Loucy (cell line): ENCODE data around the gene ARFIP1.

Experiments
- H2AFZ ChIP-seq: fragments of 200-600 bp; sonication (generic); 2 replicates; pipeline ENCODE4 v1.6.0; 2016; ENCODE audit warnings: antibody characterized with exemption, mild to moderate bottlenecking, low read length, moderate library complexity
- H3F3A ChIP-seq: fragments of 200-600 bp; 2 replicates; pipeline ENCODE4 v1.6.0; 2016; ENCODE audit warnings: antibody characterized with exemption, low read depth, mild to moderate bottlenecking
- H3K27me3 ChIP-seq: fragments of 200-600 bp; sonication (generic); 2 replicates; pipeline ENCODE4 v1.6.1; 2014; ENCODE audit warnings: low read length, mild to moderate bottlenecking; ENCODE audit not compliant: insufficient read depth, poor library complexity, severe bottlenecking
- H3K36me3 ChIP-seq: fragments of 200-600 bp; sonication (generic); 2 replicates; pipeline ENCODE4 v1.6.1; 2016; ENCODE audit warnings: low read length; ENCODE audit not compliant: insufficient read depth
- H3K4me1 ChIP-seq: fragments of 200-600 bp; sonication (generic); 2 replicates; pipeline ENCODE4 v1.5.1; 2014; ENCODE audit warnings: low read length, mild to moderate bottlenecking; ENCODE audit not compliant: insufficient read depth, poor library complexity, severe bottlenecking
- H3K4me2 ChIP-seq: fragments of 200-600 bp; sonication (generic); 2 replicates; pipeline ENCODE4 v1.6.0; 2014; ENCODE audit warnings: antibody characterized with exemption, low read length, low read depth, mild to moderate bottlenecking; ENCODE audit not compliant: poor library complexity, severe bottlenecking
- H3K4me3 ChIP-seq: fragments of 200-600 bp; sonication (generic); 2 replicates; pipeline ENCODE4 v1.5.1; 2014; ENCODE audit warnings: low read length, mild to moderate bottlenecking, mixed read lengths; ENCODE audit not compliant: poor library complexity, severe bottlenecking
- H3K79me2 ChIP-seq: fragments of 200-600 bp; sonication (generic); 2 replicates; pipeline ENCODE4 v1.6.1; 2014; ENCODE audit warnings: low read length; ENCODE audit not compliant: insufficient read depth
- H3K9ac ChIP-seq: fragments of 200-600 bp; sonication (generic); 2 replicates; pipeline ENCODE4 v1.6.0; 2014; ENCODE audit warnings: mild to moderate bottlenecking, low read depth, low read length, moderate library complexity; ENCODE audit not compliant: poor library complexity, severe bottlenecking
- H3K9me2 ChIP-seq: fragments of 200-600 bp; sonication (generic); replicated peaks from 2 replicates; pipeline ENCODE4 v1.6.1; 2016; ENCODE audit warnings: low read depth, low read length, mixed read lengths
- H3K9me3 ChIP-seq: fragments of 200-600 bp; sonication (generic); 2 replicates; pipeline ENCODE4 v1.6.1; 2014; ENCODE audit warnings: mild to moderate bottlenecking, antibody characterized with exemption, low read length, low read depth; ENCODE audit not compliant: insufficient read depth
- H4K20me1 ChIP-seq: fragments of 200-600 bp; sonication (generic); 2 replicates; pipeline ENCODE4 v1.6.0; 2014; ENCODE audit warnings: antibody characterized with exemption, low read length, mild to moderate bottlenecking; ENCODE audit not compliant: insufficient read depth, poor library complexity, severe bottlenecking
- EZH2phosphoT487 ChIP-seq: fragments of 200-600 bp; IDR thresholded peaks from 2 replicates; pipeline ENCODE4 v1.6.1; 2018; ENCODE audit warnings: antibody characterized with exemption, mild to moderate bottlenecking, moderate library complexity, borderline replicate concordance
- TF ChIP-seq, protein P1 (sequence below): fragments of 200-600 bp; sonication (generic); conservative IDR thresholded peaks from 2 replicates; pipeline ENCODE4 v1.5.1; 2014; ENCODE audit warnings: mild to moderate bottlenecking, antibody characterized with exemption, low read length

The ARFIP1 gene

GRCh38 chr4:152956650-152957436, 177.1 kb downstream of the ARFIP1 start:
- H3K79me2 ChIP-seq, result no peaks in the 10 kb centered on the region
- H3K4me1 ChIP-seq, result peaks cover 6% of the 10 kb centered on the region
- no peaks in the 10 kb centered on the region for H3K9me3 ChIP-seq
- H2AFZ ChIP-seq, result no peak overlapping the region
- H3F3A ChIP-seq, result no peaks in the 10 kb centered on the region
- no peaks in the 10 kb centered on the region for H4K20me1 ChIP-seq
- TF ChIP-seq, protein P1, sequence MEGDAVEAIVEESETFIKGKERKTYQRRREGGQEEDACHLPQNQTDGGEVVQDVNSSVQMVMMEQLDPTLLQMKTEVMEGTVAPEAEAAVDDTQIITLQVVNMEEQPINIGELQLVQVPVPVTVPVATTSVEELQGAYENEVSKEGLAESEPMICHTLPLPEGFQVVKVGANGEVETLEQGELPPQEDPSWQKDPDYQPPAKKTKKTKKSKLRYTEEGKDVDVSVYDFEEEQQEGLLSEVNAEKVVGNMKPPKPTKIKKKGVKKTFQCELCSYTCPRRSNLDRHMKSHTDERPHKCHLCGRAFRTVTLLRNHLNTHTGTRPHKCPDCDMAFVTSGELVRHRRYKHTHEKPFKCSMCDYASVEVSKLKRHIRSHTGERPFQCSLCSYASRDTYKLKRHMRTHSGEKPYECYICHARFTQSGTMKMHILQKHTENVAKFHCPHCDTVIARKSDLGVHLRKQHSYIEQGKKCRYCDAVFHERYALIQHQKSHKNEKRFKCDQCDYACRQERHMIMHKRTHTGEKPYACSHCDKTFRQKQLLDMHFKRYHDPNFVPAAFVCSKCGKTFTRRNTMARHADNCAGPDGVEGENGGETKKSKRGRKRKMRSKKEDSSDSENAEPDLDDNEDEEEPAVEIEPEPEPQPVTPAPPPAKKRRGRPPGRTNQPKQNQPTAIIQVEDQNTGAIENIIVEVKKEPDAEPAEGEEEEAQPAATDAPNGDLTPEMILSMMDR, result no peak
- no peaks in the 10 kb centered on the region for H3K9me2 ChIP-seq
- no peak overlapping the region for H3K9ac ChIP-seq
- H3K4me2 ChIP-seq, result no peak overlapping the region
- H3K4me3 ChIP-seq, result no peak overlapping the region
- H3K36me3 ChIP-seq, result no peaks in the 10 kb centered on the region
- no peaks in the 10 kb centered on the region for H3K27me3 ChIP-seq

DNA sequence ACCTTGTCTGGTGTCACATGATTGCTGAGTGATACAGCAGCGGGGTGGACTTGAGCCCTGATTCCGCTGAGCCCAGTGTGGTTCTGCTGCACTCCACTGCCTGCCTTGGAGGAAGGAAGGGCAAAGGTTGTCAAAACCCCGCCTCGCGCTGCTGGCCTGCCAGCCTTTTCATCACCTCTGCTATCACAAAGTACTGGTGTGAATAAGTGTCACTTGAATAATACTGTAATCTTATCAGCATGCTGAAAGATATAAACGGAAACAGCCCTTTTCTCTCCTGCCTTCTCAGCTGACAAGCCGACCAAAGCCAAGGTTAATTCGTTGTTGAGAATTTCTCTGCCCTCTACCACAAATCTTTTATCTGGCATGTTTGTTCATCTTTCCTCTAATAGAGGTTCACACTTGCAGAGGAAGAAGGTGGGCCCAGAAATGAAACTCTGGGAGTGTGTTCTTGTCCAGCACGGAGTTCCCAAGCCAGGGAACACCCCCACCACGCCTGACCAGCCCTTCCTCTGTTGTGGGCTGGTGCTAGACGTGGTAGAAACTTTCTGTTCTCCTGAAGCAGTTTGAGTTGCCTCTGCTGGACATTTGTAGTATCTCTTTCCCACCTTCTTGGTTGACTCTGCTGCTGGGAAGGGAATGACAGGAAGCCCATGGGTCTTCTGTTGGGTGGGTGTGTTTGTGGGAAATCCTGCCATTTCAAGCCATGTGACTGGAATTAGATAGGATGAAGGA, 177.8 kb downstream of the ARFIP1 start:
- Histone ChIP-seq H3F3A (no peaks in the 10 kb centered on the region), H2AFZ (no peak overlapping the region), H3K9me3 (no peaks in the 10 kb centered on the region), H3K9ac (no peak overlapping the region), H3K4me1 (peaks cover 6% of the 10 kb centered on the region), H3K27me3 (no peaks in the 10 kb centered on the region), H3K4me2 (no peak overlapping the region), H3K36me3 (no peaks in the 10 kb centered on the region), H3K9me2 (no peaks in the 10 kb centered on the region), H3K4me3 (no peak overlapping the region), H4K20me1 (no peaks in the 10 kb centered on the region), H3K79me2 (no peaks in the 10 kb centered on the region)
- no peak for TF ChIP-seq EZH2phosphoT487
- TF ChIP-seq, protein P1, result 0 out of 2 replicates have a peak, but pooled peaks have one; percentile 15

GRCh38 chr4:152959080-152959479, 179.3 kb downstream of the ARFIP1 start:
- Histone ChIP-seq H3K9me2 (no peaks in the 10 kb centered on the region), H3K27me3 (no peaks in the 10 kb centered on the region), H3K4me3 (no peak overlapping the region), H3K9ac (no peak overlapping the region), H3K79me2 (no peaks in the 10 kb centered on the region), H3K4me1 (peaks cover 6% of the 10 kb centered on the region), H4K20me1 (no peaks in the 10 kb centered on the region), H3K9me3 (no peaks in the 10 kb centered on the region), H3K4me2 (no peak overlapping the region), H3K36me3 (no peaks in the 10 kb centered on the region), H3F3A (no peaks in the 10 kb centered on the region), H2AFZ (no peak overlapping the region)
- TF ChIP-seq, protein P1, result no peak
- no peak for TF ChIP-seq EZH2phosphoT487
